Kidney (tissue), 14 donors: ENCODE data around the gene CHD2. TPM values are rescaled to one million over a fixed set of nuclear protein-coding genes. Genes with fewer than 3 reads are reported as not detected.

Source experiments
- DNase-seq, 5 donors: peaks; one replicate each; pipeline ENCODE4 v3.0.0-alpha.2; 2013 to 2020
- FAIRE-seq: peaks from 2 replicates; lab custom pipeline; 2012; peaks lifted over from hg19 to GRCh38; lab: Jason Lieb, UNC
- H3K27ac ChIP-seq, 2 donors: one replicate each; pipeline ENCODE4 v1.7.0; 2013; ENCODE audit warnings: low read depth in 2 of 2, low read length in 2 of 2, inconsistent platforms in 1 of 2
- H3K27me3 ChIP-seq: one replicate; pipeline ENCODE4 v1.7.1; 2013; ENCODE audit warnings: low read length, inconsistent platforms; ENCODE audit not compliant: control insufficient read depth, insufficient read depth
- H3K36me3 ChIP-seq, 3 donors: one replicate each; pipeline versions ENCODE4 v1.7.0 to v1.7.1; 2013; ENCODE audit warnings: low read length in 3 of 3, control low read depth in 1 of 3, inconsistent platforms in 1 of 3; ENCODE audit not compliant: insufficient read depth in 3 of 3, control insufficient read depth in 2 of 3
- H3K4me1 ChIP-seq, 3 donors: one replicate each; pipeline versions ENCODE4 v1.7.0 to v1.7.1; 2013; ENCODE audit warnings: low read length in 3 of 3, inconsistent platforms in 1 of 3, low read depth in 1 of 3; ENCODE audit not compliant: control insufficient read depth in 2 of 3, insufficient read depth in 2 of 3
- H3K4me3 ChIP-seq, 3 donors: one replicate each; pipeline versions ENCODE4 v1.7.0 to v1.8.1; 2013; ENCODE audit warnings: low read length in 3 of 3, control low read depth in 1 of 3, inconsistent platforms in 1 of 3
- H3K9ac ChIP-seq, 3 donors: one replicate each; pipeline versions ENCODE4 v1.7.0 to v1.7.1; 2013; ENCODE audit warnings: low read length in 3 of 3, control low read depth in 1 of 3, inconsistent platforms in 1 of 3
- H3K9me3 ChIP-seq, 3 donors: one replicate each; pipeline versions ENCODE4 v1.7.0 to v1.7.1; 2013; ENCODE audit warnings: low read length in 3 of 3, control low read depth in 1 of 3, inconsistent platforms in 1 of 3; ENCODE audit not compliant: control insufficient read depth in 2 of 3, insufficient read depth in 1 of 3
- CTCF ChIP-seq: IDR thresholded peaks from 3 replicates; pipeline ENCODE4 v1.5.1; 2012; ENCODE audit warnings: mild to moderate bottlenecking, moderate library complexity, borderline replicate concordance; ENCODE audit not compliant: insufficient read depth; ENCODE audit errors: extremely low read depth
- intact Hi-C: fragments of 100-400 bp; cut with DNase I; formaldehyde crosslinking; loops from one replicate; pipeline ENCODE4 v1.11.1; 2022
- polyA plus RNA-seq: library from polyadenylated mRNA; stranded (reverse); fragments of 350-450 nt; fragmentation: Illumina TruSeq; extraction: RNeasy Lipid Tissue Mini Kit (QIAGEN cat#74804); gene quantifications from one replicate; pipeline ENCODE4 v1.2.3, GENCODE V29; 2014; ENCODE audit warnings: low read depth, low replicate concordance; ENCODE audit not compliant: insufficient read depth
- total RNA-seq: library from RNA; stranded (reverse); fragmentation: NEBNext Ultra II Directional; extraction: Animal tissue kit (Norgen Biotek cat#: 25700); gene quantifications from one replicate; pipeline ENCODE4 v1.2.1, GENCODE V29; 2021
- donor health status: control.
- donor health status: control.
- donor health status: control.
- donor health status: control.
- donor health status: control.
- donor health status: DM: yes; HTN: yes; CAD: no.
- donor health status: Normal renal cell carcinoma (clear cell type).

The CHD2 gene
- total and polyA plus RNA-seq, 2 donors from 2014 or later: 22.5 to 137 TPM

- no peak overlapping the region for H3K27ac ChIP-seq
- H3K9ac ChIP-seq: no peak overlapping the region
- intact Hi-C loops: no loop called here
- H3K9me3 ChIP-seq: no peaks in the 10 kb centered on the region
- H3K4me3 ChIP-seq: no peak overlapping the region
- H3K36me3 ChIP-seq: peaks cover 17 to 68% (median 40%) of the 10 kb centered on the region in 3 donors
- H3K27me3 ChIP-seq: no peaks in the 10 kb centered on the region
- DNase-seq (no peak), FAIRE-seq (no peak)
- H3K4me1 ChIP-seq: no peaks in the 10 kb centered on the region
- TF ChIP-seq CTCF: no peak
Measured at GRCh38 chr15:92979011-92979701, 79.0 kb downstream of the CHD2 start.

GRCh38 chr15:92981333-92981732 is 81.2 kb downstream of the CHD2 start:
- peaks cover 33 to 70% (median 46%) of the 10 kb centered on the region in 3 donors for H3K36me3 ChIP-seq
- H3K27me3 ChIP-seq: no peaks in the 10 kb centered on the region
- H3K4me1 ChIP-seq: no peaks in the 10 kb centered on the region
- no peak for TF ChIP-seq CTCF
- no peak overlapping the region for H3K4me3 ChIP-seq
- FAIRE-seq (no peak), DNase-seq (no peak)
- H3K9me3 ChIP-seq: no peaks in the 10 kb centered on the region
- H3K27ac ChIP-seq: no peak overlapping the region
- intact Hi-C loops: no loop called here
- H3K9ac ChIP-seq: no peak overlapping the region

GRCh38 chr15:92984161-92984560 is 84.0 kb downstream of the CHD2 start:
- FAIRE-seq (no peak), DNase-seq (no peak)
- H3K4me1 ChIP-seq: no peaks in the 10 kb centered on the region
- H3K27me3 ChIP-seq: no peaks in the 10 kb centered on the region
- H3K9ac ChIP-seq: no peak overlapping the region
- no peak overlapping the region for H3K4me3 ChIP-seq
- H3K36me3 ChIP-seq: peaks cover 38 to 61% (median 43%) of the 10 kb centered on the region in 3 donors
- intact Hi-C loops: no loop called here
- no peak overlapping the region for H3K27ac ChIP-seq
- no peaks in the 10 kb centered on the region for H3K9me3 ChIP-seq
- TF ChIP-seq CTCF: no peak
